Nephron progenitor cell (in vitro differentiated cells): Measurements from ENCODE around the gene ARID3C.

ENCODE experiments used
- DNase-seq: peaks from one replicate; pipeline ENCODE4 v3.0.0; 2021
- H3K27ac Mint-ChIP-seq: 2 replicates; pipeline ENCODE4 v1.8.0; 2021; ENCODE audit warnings: mild to moderate bottlenecking, moderate library complexity, mixed read lengths
- H3K27me3 Mint-ChIP-seq: 2 replicates; pipeline ENCODE4 v1.8.0; 2021; ENCODE audit warnings: mild to moderate bottlenecking, low read depth, mixed read lengths; ENCODE audit not compliant: poor library complexity
- H3K36me3 Mint-ChIP-seq: 2 replicates; pipeline ENCODE4 v1.8.0; 2021; ENCODE audit warnings: low read depth, mixed read lengths
- H3K4me1 Mint-ChIP-seq: 2 replicates; pipeline ENCODE4 v1.8.0; 2021; ENCODE audit warnings: mixed read lengths
- H3K4me3 Mint-ChIP-seq: 2 replicates; pipeline ENCODE4 v1.8.0; 2021; ENCODE audit warnings: mild to moderate bottlenecking, moderate library complexity, mixed read lengths
- H3K9me3 Mint-ChIP-seq: 2 replicates; pipeline ENCODE4 v1.8.0; 2021; ENCODE audit warnings: mild to moderate bottlenecking, moderate library complexity, mixed read lengths
- CTCF ChIP-seq: fragments of 200-600 bp; sonication (generic); IDR thresholded peaks from 2 replicates; pipeline ENCODE4 v1.5.0; 2021; ENCODE audit warnings: antibody characterized with exemption

Gene ARID3C

GRCh38 chr9:34610434-34611206 is 18.2 kb downstream of the ARID3C start:
- no peak for TF ChIP-seq CTCF
- Mint-ChIP-seq H3K27ac (no peak overlapping the region), H3K36me3 (peaks cover 16% of the 10 kb centered on the region), H3K4me3 (peak overlapping the region; percentile 94), H3K4me1 (peaks cover 36% of the 10 kb centered on the region), H3K27me3 (peaks cover 6% of the 10 kb centered on the region), H3K9me3 (no peaks in the 10 kb centered on the region)
- no peak for DNase-seq

- no peak for TF ChIP-seq CTCF
- Mint-ChIP-seq H3K36me3 (peaks cover 4% of the 10 kb centered on the region), H3K4me3 (no peak overlapping the region), H3K27me3 (peaks cover 9% of the 10 kb centered on the region), H3K4me1 (peaks cover 29% of the 10 kb centered on the region), H3K27ac (no peak overlapping the region), H3K9me3 (no peaks in the 10 kb centered on the region)
- DNase-seq, result no peak
Observed at GRCh38 chr9:34607331-34607730, 21.5 kb downstream of the ARID3C start.

- Mint-ChIP-seq H3K4me1 (peaks cover 26% of the 10 kb centered on the region), H3K36me3 (peaks cover 4% of the 10 kb centered on the region), H3K27me3 (peaks cover 9% of the 10 kb centered on the region), H3K27ac (no peak overlapping the region), H3K9me3 (no peaks in the 10 kb centered on the region), H3K4me3 (no peak overlapping the region)
- DNase-seq, result no peak
- TF ChIP-seq CTCF, result no peak
Observed at GRCh38 chr9:34606905-34607304, 22.0 kb downstream of the ARID3C start.

DNA sequence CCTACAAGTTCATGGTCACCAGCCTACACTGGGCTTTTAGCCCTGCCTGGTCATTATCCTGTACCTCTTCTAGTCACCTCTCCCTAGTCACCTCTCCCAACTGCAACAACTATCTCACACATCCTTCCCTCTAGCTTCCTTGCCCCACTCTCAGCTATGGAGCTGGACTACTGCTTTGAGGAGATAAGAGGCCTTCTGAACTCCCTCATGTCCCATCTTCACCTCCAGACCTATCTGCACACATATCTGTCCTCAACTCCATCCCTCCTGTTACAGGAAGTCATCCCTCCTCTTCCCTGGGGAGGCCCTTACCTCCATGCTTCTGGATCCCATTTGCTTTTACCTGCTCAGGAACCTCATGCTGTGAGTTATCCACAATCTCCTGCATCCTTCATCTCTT is 22.7 kb downstream of the ARID3C start:
- peaks cover 9% of the 10 kb centered on the region for H3K27me3 Mint-ChIP-seq
- no peaks in the 10 kb centered on the region for H3K9me3 Mint-ChIP-seq
- H3K36me3 Mint-ChIP-seq, result peaks cover 4% of the 10 kb centered on the region
- no peak overlapping the region for H3K4me3 Mint-ChIP-seq
- no peak overlapping the region for H3K27ac Mint-ChIP-seq
- no peak for TF ChIP-seq CTCF
- DNase-seq, result no peak
- peaks cover 27% of the 10 kb centered on the region for H3K4me1 Mint-ChIP-seq

GRCh38 chr9:34603610-34604231 is 25.1 kb downstream of the ARID3C start:
- no peak overlapping the region for H3K4me3 Mint-ChIP-seq

More at GRCh38 chr9:34603610-34604231, 25.1 kb downstream of the ARID3C start:
- peak; percentile 93 for TF ChIP-seq CTCF
- no peaks in the 10 kb centered on the region for H3K36me3 Mint-ChIP-seq
- H3K27ac Mint-ChIP-seq, result no peak overlapping the region
- peak; percentile 95 for DNase-seq
- H3K27me3 Mint-ChIP-seq, result peaks cover 18% of the 10 kb centered on the region
- H3K4me1 Mint-ChIP-seq, result peaks cover 20% of the 10 kb centered on the region
- H3K9me3 Mint-ChIP-seq, result no peaks in the 10 kb centered on the region
